K562 (cell line): ENCODE data around the gene ZC3H13. TPM values are rescaled to one million over a fixed set of nuclear protein-coding genes. Genes with fewer than 3 reads are reported as not detected.

ENCODE experiments used
- ATAC-seq: fragments of 200-7000 bp; cut with Tn5 transposase; 3 replicates; pipeline ENCODE4 v1.9.1; 2020; ENCODE audit warnings: moderate library complexity
- BruUV-seq: library from RNA; stranded (reverse); fragments of 400-500 nt; replicated peaks from 2 replicates; lab custom pipeline; 2021; lab: Mats Ljungman, UMichigan
- CTCF ChIA-PET: fragments of 300-600 bp; formaldehyde crosslinking; extraction: SDS; loops from one replicate; lab custom pipeline; 2021; ENCODE audit warnings: low intra/inter-chr PET ratio; lab: Yijun Ruan, JAX
- POLR2A ChIA-PET: fragments of 300-600, 350-650 bp; sonication (Branson Sonifier 250); formaldehyde crosslinking; extraction: SDS; loops from one replicate; lab custom pipeline; 2021; ENCODE audit warnings: antibody characterized with exemption, inconsistent platforms; lab: Yijun Ruan, JAX
- DNase-seq, 4 experiments: peaks; one replicate each; pipeline versions ENCODE4 v3.0.0 to v3.0.0-alpha.2; 2011 to 2018; ENCODE audit warnings: low spot score in 3 of 4, mixed read lengths in 3 of 4; ENCODE audit errors: extremely low read depth in 1 of 4
- FAIRE-seq: peaks from 2 replicates; lab custom pipeline; 2011; peaks lifted over from hg19 to GRCh38; lab: Jason Lieb, UNC
- H2AFZ ChIP-seq: 2 replicates; pipeline ENCODE4 v1.6.0; 2011; ENCODE audit warnings: low read depth, low read length, control low read depth, inconsistent platforms
- H3K27ac ChIP-seq: fragments of 200-600 bp; 3 replicates; pipeline ENCODE4 v1.8.0; 2011; ENCODE audit warnings: low read depth, mild to moderate bottlenecking, control low read depth, inconsistent platforms, low read length, moderate library complexity, mixed read lengths; ENCODE audit errors: extremely low read depth
- H3K27me3 ChIP-seq, 2 experiments: fragments of 300-600 bp in 1 of 2; 2 replicates in 1 of 2; 3 replicates in 1 of 2; pipeline versions ENCODE4 v1.6.0 to v1.8.0; 2011; ENCODE audit warnings: inconsistent platforms in 2 of 2, low read length in 2 of 2, mild to moderate bottlenecking in 1 of 2, mixed read lengths in 1 of 2, moderate library complexity in 1 of 2; ENCODE audit not compliant: control insufficient read depth in 2 of 2, insufficient read depth in 2 of 2
- H3K36me3 ChIP-seq: fragments of 300-600 bp; 3 replicates; pipeline ENCODE4 v1.8.0; 2011; ENCODE audit warnings: mild to moderate bottlenecking, low read length, inconsistent platforms; ENCODE audit not compliant: control insufficient read depth, insufficient read depth
- H3K4me1 ChIP-seq, 2 experiments: fragments of 200-600 bp in 1 of 2; replicated peaks in 1 of 2; 2 replicates in 1 of 2; 3 replicates in 1 of 2; pipeline versions ENCODE4 v1.5.1 to v1.8.0; 2011; ENCODE audit warnings: inconsistent platforms in 2 of 2, low read length in 2 of 2, mild to moderate bottlenecking in 1 of 2, mixed read lengths in 1 of 2, moderate library complexity in 1 of 2; ENCODE audit not compliant: control insufficient read depth in 2 of 2, insufficient read depth in 2 of 2
- H3K4me2 ChIP-seq: 2 replicates; pipeline ENCODE4 v1.6.1; 2011; ENCODE audit warnings: low read length, control low read depth, inconsistent platforms, mixed read lengths; ENCODE audit not compliant: insufficient read depth
- H3K4me3 ChIP-seq: fragments of 200-600 bp; sonication (generic), shearing (Covaris generic); 2 replicates; pipeline ENCODE4 v1.5.1; 2016; ENCODE audit warnings: control low read depth, inconsistent platforms
- H3K79me2 ChIP-seq: fragments of 200-600 bp; 3 replicates; pipeline ENCODE4 v1.8.0; 2011; ENCODE audit warnings: low read length, inconsistent platforms; ENCODE audit not compliant: control insufficient read depth, insufficient read depth
- H3K9ac ChIP-seq, 2 experiments: 2 replicates each; pipeline versions ENCODE4 v1.6.0 to v1.6.1; 2011; ENCODE audit warnings: low read depth in 2 of 2, low read length in 2 of 2, control low read depth in 1 of 2, inconsistent platforms in 1 of 2, mild to moderate bottlenecking in 1 of 2, mixed read lengths in 1 of 2; ENCODE audit not compliant: insufficient read depth in 1 of 2
- H3K9me1 ChIP-seq: one replicate; pipeline ENCODE4 v1.6.0; 2011; ENCODE audit warnings: inconsistent platforms, mild to moderate bottlenecking, low read length, moderate library complexity; ENCODE audit not compliant: control insufficient read depth, insufficient read depth
- H3K9me3 ChIP-seq: replicated peaks from 2 replicates; pipeline ENCODE4 v1.5.1; 2011; ENCODE audit warnings: low read depth, low read length, inconsistent platforms; ENCODE audit not compliant: control insufficient read depth, insufficient read depth
- H4K20me1 ChIP-seq: replicated peaks from 2 replicates; pipeline ENCODE4 v1.6.1; 2011; ENCODE audit warnings: low read length, inconsistent platforms, mixed read lengths; ENCODE audit not compliant: control insufficient read depth, insufficient read depth
- CBX3 ChIP-seq, 2 experiments: IDR thresholded peaks; 1 replicate in 1 of 2; 2 replicates in 1 of 2; pipeline ENCODE4 v1.6.1; 2012; ENCODE audit warnings: inconsistent platforms in 2 of 2, low read length in 2 of 2, borderline replicate concordance in 1 of 2, control low read depth in 1 of 2
- HEY1 ChIP-seq: fragments of 250-450 bp; sonication (Bioruptor Pico); IDR thresholded peaks from 2 replicates; pipeline ENCODE4 v1.5.0; 2020; ENCODE audit warnings: mild to moderate bottlenecking, moderate library complexity, borderline replicate concordance
- HNRNPUL1 ChIP-seq: fragments of 200-400 bp; formaldehyde crosslinking; IDR thresholded peaks from 2 replicates; pipeline ENCODE4 v1.6.1; 2017; ENCODE audit warnings: low read length
- MXI1 ChIP-seq: IDR thresholded peaks from 2 replicates; pipeline ENCODE4 v1.6.1; 2011; ENCODE audit warnings: low read depth, mild to moderate bottlenecking, improper control_type of control experiment, low read length
- NFXL1 ChIP-seq: fragments of 450-650 bp; formaldehyde crosslinking; IDR thresholded peaks from 2 replicates; pipeline ENCODE4 v1.4.0; 2021; ENCODE audit warnings: mild to moderate bottlenecking
- NR2F6 ChIP-seq: fragments of 450-650 bp; formaldehyde crosslinking; IDR thresholded peaks from 2 replicates; pipeline ENCODE4 v1.4.0; 2020; ENCODE audit warnings: mild to moderate bottlenecking
- PTTG1 ChIP-seq: fragments of 450-650 bp; IDR thresholded peaks from 2 replicates; pipeline ENCODE4 v1.6.1; 2016; ENCODE audit warnings: low read depth, mild to moderate bottlenecking, missing genetic modification characterization, missing compliant biosample characterization
- STAT5B ChIP-seq: fragments of 250-450 bp; sonication (Bioruptor Pico); IDR thresholded peaks from 2 replicates; pipeline ENCODE4 v1.8.0; 2021; ENCODE audit warnings: mild to moderate bottlenecking, inconsistent platforms
- ZNF764 ChIP-seq: fragments of 250-450 bp; sonication (Bioruptor Pico); IDR thresholded peaks from 2 replicates; pipeline ENCODE4 v1.4.0; 2020; ENCODE audit warnings: low read depth, mild to moderate bottlenecking, moderate library complexity
- WGBS: fragments of 100-300 bp; shearing (Covaris generic); methylation state at CpG from one replicate; pipeline ENCODE4 v1.1.6; 2016; ENCODE audit warnings: low coverage, mixed read lengths; ENCODE audit not compliant: insufficient coverage; ENCODE audit errors: missing lambda C conversion rate; 5-methylcytosine and 5-hydroxymethylcytosine counted together
- in situ Hi-C: fragments of 300-500 bp; cut with MboI; formaldehyde crosslinking; loops from 4 replicates; pipeline ENCODE4 v1.15.0; 2018; ENCODE audit warnings: inconsistent platforms, mixed read lengths
- intact Hi-C: fragments of 100-400 bp; cut with micrococcal nuclease; formaldehyde crosslinking; loops from 2 replicates; pipeline ENCODE4 v1.14.2; 2022
- polyA plus RNA-seq, 8 experiments: library from polyadenylated mRNA; depleted of rRNA in 4 of 8; stranded (reverse) in 5 of 8; unstranded in 3 of 8; fragments of >200 nt; fragmentation: Nextera tagmentation in 2 of 8; fragmentation: Illumina TruSeq in 1 of 8; extraction: Ambion mirVana in 2 of 8; extraction: Trizol in 1 of 8; gene quantifications; 2 replicates each; pipeline versions ENCODE4 v1.2.1 to v1.2.3, GENCODE V29; 2011 to 2014; ENCODE audit warnings: inconsistent platforms in 1 of 8, missing spikeins in 1 of 8
- total RNA-seq, 7 experiments: library from RNA; depleted of rRNA in 6 of 7; stranded (reverse); fragments of >200 nt in 6 of 7; fragmentation: Illumina TruSeq in 2 of 7; extraction: Trizol in 2 of 7; gene quantifications; 2 replicates each; pipeline versions ENCODE4 v1.2.1 to v1.2.3, GENCODE V29; 2011 to 2021; ENCODE audit warnings: low replicate concordance in 1 of 7
- TF ChIP-seq, protein P1 (sequence below): sonication (generic); formaldehyde crosslinking; IDR thresholded peaks from 2 replicates; pipeline ENCODE4 v1.8.1; 2022; ENCODE audit warnings: missing genetic modification reagents
- TF ChIP-seq, protein P2 (sequence below): fragments of 250-450 bp; sonication (Bioruptor Pico); IDR thresholded peaks from 2 replicates; pipeline ENCODE4 v1.5.0; 2021; ENCODE audit warnings: mild to moderate bottlenecking, borderline replicate concordance

The ZC3H13 gene
- total and polyA plus RNA-seq, 9 of the 15 experiments (the other 6 are each of a cell fraction or from before 2014, with no cell fraction given) = 4.9 to 27.6 (median 12.1) TPM

GRCh38 chr13:45921162-45921736 is 131.3 kb downstream of the ZC3H13 start (continued):
- TF ChIP-seq, protein P1, sequence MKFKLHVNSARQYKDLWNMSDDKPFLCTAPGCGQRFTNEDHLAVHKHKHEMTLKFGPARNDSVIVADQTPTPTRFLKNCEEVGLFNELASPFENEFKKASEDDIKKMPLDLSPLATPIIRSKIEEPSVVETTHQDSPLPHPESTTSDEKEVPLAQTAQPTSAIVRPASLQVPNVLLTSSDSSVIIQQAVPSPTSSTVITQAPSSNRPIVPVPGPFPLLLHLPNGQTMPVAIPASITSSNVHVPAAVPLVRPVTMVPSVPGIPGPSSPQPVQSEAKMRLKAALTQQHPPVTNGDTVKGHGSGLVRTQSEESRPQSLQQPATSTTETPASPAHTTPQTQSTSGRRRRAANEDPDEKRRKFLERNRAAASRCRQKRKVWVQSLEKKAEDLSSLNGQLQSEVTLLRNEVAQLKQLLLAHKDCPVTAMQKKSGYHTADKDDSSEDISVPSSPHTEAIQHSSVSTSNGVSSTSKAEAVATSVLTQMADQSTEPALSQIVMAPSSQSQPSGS (CRISPR knock-in tag) = no peak
- TF ChIP-seq ZNF764 (CRISPR knock-in tag) = no peak
- TF ChIP-seq, protein P2, sequence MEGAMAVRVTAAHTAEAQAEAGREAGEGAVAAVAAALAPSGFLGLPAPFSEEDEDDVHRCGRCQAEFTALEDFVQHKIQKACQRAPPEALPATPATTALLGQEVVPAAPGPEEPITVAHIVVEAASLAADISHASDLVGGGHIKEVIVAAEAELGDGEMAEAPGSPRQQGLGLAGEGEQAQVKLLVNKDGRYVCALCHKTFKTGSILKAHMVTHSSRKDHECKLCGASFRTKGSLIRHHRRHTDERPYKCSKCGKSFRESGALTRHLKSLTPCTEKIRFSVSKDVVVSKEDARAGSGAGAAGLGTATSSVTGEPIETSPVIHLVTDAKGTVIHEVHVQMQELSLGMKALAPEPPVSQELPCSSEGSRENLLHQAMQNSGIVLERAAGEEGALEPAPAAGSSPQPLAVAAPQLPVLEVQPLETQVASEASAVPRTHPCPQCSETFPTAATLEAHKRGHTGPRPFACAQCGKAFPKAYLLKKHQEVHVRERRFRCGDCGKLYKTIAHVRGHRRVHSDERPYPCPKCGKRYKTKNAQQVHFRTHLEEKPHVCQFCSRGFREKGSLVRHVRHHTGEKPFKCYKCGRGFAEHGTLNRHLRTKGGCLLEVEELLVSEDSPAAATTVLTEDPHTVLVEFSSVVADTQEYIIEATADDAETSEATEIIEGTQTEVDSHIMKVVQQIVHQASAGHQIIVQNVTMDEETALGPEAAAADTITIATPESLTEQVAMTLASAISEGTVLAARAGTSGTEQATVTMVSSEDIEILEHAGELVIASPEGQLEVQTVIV (CRISPR knock-in tag) = no peak
- TF ChIP-seq PTTG1 = no peak
- TF ChIP-seq MXI1 = no peak
- no peak for TF ChIP-seq STAT5B (CRISPR knock-in tag)

DNA sequence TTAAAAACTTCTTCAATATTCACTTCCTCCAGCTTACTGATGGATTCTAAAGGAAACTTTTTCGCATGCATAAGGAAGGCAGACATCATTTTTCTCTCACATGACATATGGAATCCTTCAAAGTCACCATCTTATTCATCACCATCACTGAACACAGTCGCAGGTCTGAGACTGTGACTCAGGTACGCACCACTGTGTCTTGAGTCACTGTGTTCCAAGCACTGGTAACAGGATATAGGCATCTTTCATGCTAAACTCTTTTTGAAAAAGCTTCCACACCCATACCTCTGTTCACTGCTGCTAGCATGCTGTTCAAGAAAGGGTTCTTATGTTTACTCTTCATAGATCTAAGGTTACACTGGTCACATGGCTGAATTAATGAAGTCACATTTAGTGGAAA is 133.9 kb downstream of the ZC3H13 start:
- H3K4me1 ChIP-seq = peaks cover 0 to 5% of the 10 kb centered on the region in 2 experiments; a peak in 1 of 5 replicates
- CTCF ChIA-PET = no interaction called here
- H3K4me3 ChIP-seq = no peak overlapping the region
- intact Hi-C loops = no loop called here
- FAIRE-seq (no peak), ATAC-seq (no peak), DNase-seq (no peak)
- in situ Hi-C loops = no loop called here
- BruUV-seq = no TSS peak
- no peaks in the 10 kb centered on the region for H3K79me2 ChIP-seq
- POLR2A ChIA-PET = interaction anchor here (0.7 kb wide), 1 partner anchor 59 kb away, joined by 3 read pairs; no protein-coding TSS in a partner anchor
- H4K20me1 ChIP-seq = no peaks in the 10 kb centered on the region
- no peaks in the 10 kb centered on the region for H3K9me3 ChIP-seq
- no peak overlapping the region for H2AFZ ChIP-seq
- no peak overlapping the region for H3K9ac ChIP-seq
- TF ChIP-seq CBX3 (IDR thresholded peaks at IDR 0.05; ENCODE audit: borderline replicate concordance in 1 of 2, low read length in 2 of 2) (no peak), NFXL1 (CRISPR knock-in tag) (no peak), HEY1 (CRISPR knock-in tag) (no peak), NR2F6 (CRISPR knock-in tag) (no peak), HNRNPUL1 (no peak)
- no peaks in the 10 kb centered on the region for H3K36me3 ChIP-seq
- no peak overlapping the region for H3K4me2 ChIP-seq
- no peaks in the 10 kb centered on the region for H3K9me1 ChIP-seq
- no peak overlapping the region for H3K27ac ChIP-seq
- H3K27me3 ChIP-seq = peaks cover 5 to 15% of the 10 kb centered on the region in 2 experiments; a peak in 3 of 5 replicates
- 0% methylated on average over 3 of the region's 3 CpGs for WGBS
